H9 (cell line): ENCODE results near the gene CCDC192. TPM values are rescaled to one million over a fixed set of nuclear protein-coding genes. Genes with fewer than 3 reads are reported as not detected.

Source experiments
- DNase-seq: peaks from one replicate; pipeline ENCODE4 v3.0.0-alpha.2; 2017
- H2AFZ ChIP-seq: one replicate; pipeline ENCODE4 v1.6.1; 2013; ENCODE audit warnings: mild to moderate bottlenecking, low read length, control low read depth, moderate library complexity
- H2AK5ac ChIP-seq: 2 replicates; pipeline ENCODE4 v1.6.1; 2013; ENCODE audit warnings: low read length, control low read depth, mixed read lengths; ENCODE audit not compliant: insufficient read length
- H2BK120ac ChIP-seq: one replicate; pipeline ENCODE4 v1.6.1; 2013; ENCODE audit warnings: low read depth, mild to moderate bottlenecking, low read length, control low read depth, inconsistent platforms; ENCODE audit not compliant: poor library complexity, severe bottlenecking
- H2BK12ac ChIP-seq: 2 replicates; pipeline ENCODE4 v1.6.1; 2013; ENCODE audit warnings: low read length, control low read depth, mixed read lengths, low read depth; ENCODE audit not compliant: insufficient read length
- H2BK15ac ChIP-seq: 2 replicates; pipeline ENCODE4 v1.6.1; 2013; ENCODE audit warnings: low read depth, low read length, control low read depth
- H2BK20ac ChIP-seq: one replicate; pipeline ENCODE4 v1.6.1; 2013; ENCODE audit warnings: low read depth, mild to moderate bottlenecking, low read length, control low read depth, inconsistent platforms; ENCODE audit not compliant: poor library complexity, severe bottlenecking
- H2BK5ac ChIP-seq: 2 replicates; pipeline ENCODE4 v1.6.1; 2013; ENCODE audit warnings: low read length, control low read depth, mixed read lengths; ENCODE audit not compliant: insufficient read length
- H3K14ac ChIP-seq: 2 replicates; pipeline ENCODE4 v1.6.1; 2013; ENCODE audit warnings: low read length, control low read depth; ENCODE audit not compliant: insufficient read depth
- H3K18ac ChIP-seq: 2 replicates; pipeline ENCODE4 v1.6.1; 2013; ENCODE audit warnings: low read depth, mild to moderate bottlenecking, mixed read lengths, low read length, control low read depth; ENCODE audit not compliant: insufficient read length
- H3K23ac ChIP-seq: 2 replicates; pipeline ENCODE4 v1.6.1; 2013; ENCODE audit warnings: low read length, control low read depth, mixed read lengths, low read depth; ENCODE audit not compliant: insufficient read length
- H3K23me2 ChIP-seq: 2 replicates; pipeline ENCODE4 v1.6.1; 2013; ENCODE audit warnings: low read depth, mild to moderate bottlenecking, mixed read lengths, low read length, control low read depth; ENCODE audit not compliant: insufficient read length, poor library complexity, severe bottlenecking
- H3K27ac ChIP-seq: 2 replicates; pipeline ENCODE4 v1.5.1; 2013; ENCODE audit warnings: low read length, control low read depth, mixed read lengths, low read depth; ENCODE audit not compliant: insufficient read length
- H3K27me3 ChIP-seq: 2 replicates; pipeline ENCODE4 v1.6.1; 2013; ENCODE audit warnings: low read length, control low read depth, inconsistent platforms; ENCODE audit not compliant: insufficient read depth
- H3K4ac ChIP-seq: 2 replicates; pipeline ENCODE4 v1.6.1; 2013; ENCODE audit warnings: low read depth, mild to moderate bottlenecking, control low read depth, inconsistent platforms, low read length, moderate library complexity
- H3K4me1 ChIP-seq: 2 replicates; pipeline ENCODE4 v1.6.1; 2013; ENCODE audit warnings: low read length, control low read depth, inconsistent platforms; ENCODE audit not compliant: insufficient read depth
- H3K4me2 ChIP-seq: 2 replicates; pipeline ENCODE4 v1.6.1; 2013; ENCODE audit warnings: low read length, control low read depth, mixed read lengths; ENCODE audit not compliant: insufficient read length, insufficient read depth
- H3K56ac ChIP-seq: 2 replicates; pipeline ENCODE4 v1.6.1; 2013; ENCODE audit warnings: low read depth, mild to moderate bottlenecking, mixed read lengths, low read length, control low read depth; ENCODE audit not compliant: insufficient read length
- H3K79me1 ChIP-seq: 2 replicates; pipeline ENCODE4 v1.6.1; 2013; ENCODE audit warnings: low read depth, mild to moderate bottlenecking, moderate library complexity, low read length, control low read depth, inconsistent platforms; ENCODE audit not compliant: insufficient read depth, poor library complexity, severe bottlenecking
- H3K79me2 ChIP-seq: 2 replicates; pipeline ENCODE4 v1.6.1; 2013; ENCODE audit warnings: low read length, control low read depth, inconsistent platforms; ENCODE audit not compliant: insufficient read depth
- H3K9ac ChIP-seq: 2 replicates; pipeline ENCODE4 v1.6.1; 2013; ENCODE audit warnings: low read length, control low read depth, mixed read lengths; ENCODE audit not compliant: insufficient read length; ENCODE audit errors: extremely low read depth
- H3K9me3 ChIP-seq: one replicate; pipeline ENCODE4 v1.6.1; 2013; ENCODE audit warnings: low read depth, low read length, inconsistent platforms; ENCODE audit not compliant: control insufficient read depth
- H3T11ph ChIP-seq: one replicate; pipeline ENCODE4 v1.6.1; 2013; ENCODE audit warnings: mild to moderate bottlenecking, low read length, control low read depth, inconsistent platforms
- H4K20me1 ChIP-seq: one replicate; pipeline ENCODE4 v1.6.1; 2013; ENCODE audit not compliant: control insufficient read depth, insufficient read length, insufficient read depth
- H4K5ac ChIP-seq: 2 replicates; pipeline ENCODE4 v1.6.1; 2013; ENCODE audit warnings: low read depth, mild to moderate bottlenecking, mixed read lengths, low read length, control low read depth; ENCODE audit not compliant: insufficient read length
- H4K8ac ChIP-seq: replicated peaks from 2 replicates; pipeline ENCODE4 v1.6.1; 2013; ENCODE audit warnings: low read length, control low read depth, mixed read lengths, low read depth; ENCODE audit not compliant: insufficient read length
- H4K91ac ChIP-seq: 2 replicates; pipeline ENCODE4 v1.6.1; 2013; ENCODE audit warnings: low read depth, mild to moderate bottlenecking, moderate library complexity, mixed read lengths, low read length, control low read depth; ENCODE audit not compliant: insufficient read length
- H3K27ac Mint-ChIP-seq, 3 experiments: 2 replicates in 2 of 3; 3 replicates in 1 of 3; pipeline ENCODE4 v1.8.0; 2020 to 2021; ENCODE audit warnings: mixed read lengths in 3 of 3, mild to moderate bottlenecking in 1 of 3, moderate library complexity in 1 of 3
- H3K27me3 Mint-ChIP-seq: 2 replicates; pipeline ENCODE4 v1.8.0; 2021; ENCODE audit warnings: low read depth, mild to moderate bottlenecking, moderate library complexity, mixed read lengths
- H3K36me3 Mint-ChIP-seq, 3 experiments: 2 replicates in 2 of 3; 3 replicates in 1 of 3; pipeline ENCODE4 v1.8.0; 2020 to 2021; ENCODE audit warnings: low read depth in 3 of 3, mixed read lengths in 3 of 3; ENCODE audit not compliant: insufficient read depth in 1 of 3
- H3K4me1 Mint-ChIP-seq, 2 experiments: 2 replicates each; pipeline ENCODE4 v1.8.0; 2020; ENCODE audit warnings: mixed read lengths in 2 of 2
- H3K4me3 Mint-ChIP-seq, 2 experiments: 2 replicates in 1 of 2; 3 replicates in 1 of 2; pipeline ENCODE4 v1.8.0; 2020 to 2021; ENCODE audit warnings: mild to moderate bottlenecking in 2 of 2, mixed read lengths in 2 of 2, moderate library complexity in 1 of 2
- H3K9me3 Mint-ChIP-seq, 2 experiments: 2 replicates in 1 of 2; 3 replicates in 1 of 2; pipeline ENCODE4 v1.8.0; 2020; ENCODE audit warnings: mild to moderate bottlenecking in 2 of 2, mixed read lengths in 2 of 2, moderate library complexity in 1 of 2
- CTCF ChIP-seq: fragments of 200-600 bp; sonication (generic); conservative IDR thresholded peaks from 3 replicates; pipeline ENCODE4 v1.8.0; 2021; ENCODE audit warnings: antibody characterized with exemption, mild to moderate bottlenecking
- WGBS: extraction: QIAGEN DNeasy Blood & Tissue Kit; methylation state at CpG from one replicate; pipeline ENCODE4 v1.1.7; 2013; ENCODE audit warnings: missing lambda C conversion rate, low lambda C conversion rate, mixed read lengths; ENCODE audit not compliant: insufficient read length; ENCODE audit errors: extremely low coverage; 5-methylcytosine and 5-hydroxymethylcytosine counted together
- total RNA-seq: library from RNA; stranded (reverse); gene quantifications from 2 replicates; pipeline ENCODE4 v1.2.1, GENCODE V29; 2021

CCDC192 gene
- total RNA-seq, 1 experiment from 2014 or later, result not detected

GRCh38 chr5:127967323-127967982 is 264.3 kb downstream of the CCDC192 start:
- Histone ChIP-seq H4K91ac (no peak overlapping the region), H2AK5ac (no peak overlapping the region), H3K23me2 (no peaks in the 10 kb centered on the region), H4K20me1 (no peaks in the 10 kb centered on the region), H2BK15ac (no peak overlapping the region), H3K9ac (no peak overlapping the region), H3K9me3 (no peaks in the 10 kb centered on the region), H4K5ac (no peak overlapping the region), H3K27ac (no peak overlapping the region), H4K8ac (no peak overlapping the region), H3K18ac (no peak overlapping the region), H3K4me1 (no peaks in the 10 kb centered on the region), H3K79me1 (no peaks in the 10 kb centered on the region), H3K27me3 (no peaks in the 10 kb centered on the region), H2BK120ac (no peak overlapping the region), H2AFZ (no peak overlapping the region), H2BK12ac (no peak overlapping the region), H2BK5ac (no peak overlapping the region), H3K79me2 (no peaks in the 10 kb centered on the region), H3K56ac (no peak overlapping the region), H3T11ph (no peak overlapping the region), H3K14ac (no peak overlapping the region), H3K4ac (no peak overlapping the region), H2BK20ac (no peak overlapping the region), H3K4me2 (no peak overlapping the region), H3K23ac (no peak overlapping the region)
- no peaks in the 10 kb centered on the region for H3K27me3 Mint-ChIP-seq
- H3K4me1 Mint-ChIP-seq, result no peaks in the 10 kb centered on the region
- H3K27ac Mint-ChIP-seq, result no peak overlapping the region
- no peak for TF ChIP-seq CTCF
- no peak for DNase-seq
- H3K9me3 Mint-ChIP-seq, result no peaks in the 10 kb centered on the region
- WGBS, result no CpG with 5 or more reads among the region's 3 CpGs
- no peaks in the 10 kb centered on the region for H3K36me3 Mint-ChIP-seq
- no peak overlapping the region for H3K4me3 Mint-ChIP-seq
